ENCODE measurements around the gene GLYATL3.

The GLYATL3 gene

DNA sequence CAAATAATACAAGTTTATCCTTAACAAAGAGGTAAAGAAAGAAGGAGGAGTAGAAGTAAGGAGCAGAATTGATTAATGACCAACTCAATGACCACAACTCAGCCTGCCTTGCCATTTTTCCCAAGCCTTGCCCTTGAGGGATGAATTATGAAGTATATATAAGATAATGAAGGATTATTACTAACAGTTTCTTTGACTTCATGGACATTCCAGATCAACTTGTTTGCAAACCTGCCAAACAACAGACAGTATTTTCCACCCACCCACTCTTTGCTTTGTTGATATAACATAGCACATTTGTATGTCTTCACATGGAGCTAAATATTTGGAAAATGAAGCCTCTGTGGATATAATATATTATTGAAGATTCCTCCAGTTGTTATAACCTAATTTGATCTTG lies 40.9 kb downstream of the GLYATL3 start:
- Histone ChIP-seq H3K27me3 (ENCODE audit: control insufficient read depth, insufficient read depth, low read length) (no peaks in the 10 kb centered on the region), H3K9ac (ENCODE audit: low read length) (no peak overlapping the region), H3K4me1 (ENCODE audit: control insufficient read depth, insufficient read depth, low read length) (no peaks in the 10 kb centered on the region), H3K36me3 (ENCODE audit: control insufficient read depth, insufficient read depth, low read length) (no peaks in the 10 kb centered on the region), H3K27ac (ENCODE audit: low read depth, low read length) (no peak overlapping the region), H3K4me3 (ENCODE audit: low read length) (no peak overlapping the region)

GRCh38 chr6:49541210-49541724 lies 41.5 kb downstream of the GLYATL3 start:
- Histone ChIP-seq H3K4me3 (ENCODE audit: low read length) (no peak overlapping the region), H3K9ac (ENCODE audit: low read length) (no peak overlapping the region), H3K36me3 (ENCODE audit: control insufficient read depth, insufficient read depth, low read length) (no peaks in the 10 kb centered on the region), H3K27ac (ENCODE audit: low read depth, low read length) (no peak overlapping the region), H3K27me3 (ENCODE audit: control insufficient read depth, insufficient read depth, low read length) (no peaks in the 10 kb centered on the region), H3K4me1 (ENCODE audit: control insufficient read depth, insufficient read depth, low read length) (no peaks in the 10 kb centered on the region)

- Histone ChIP-seq H3K4me3 (ENCODE audit: low read length) (no peak overlapping the region), H3K27me3 (ENCODE audit: control insufficient read depth, insufficient read depth, low read length) (no peaks in the 10 kb centered on the region), H3K9ac (ENCODE audit: low read length) (no peak overlapping the region), H3K27ac (ENCODE audit: low read depth, low read length) (no peak overlapping the region), H3K36me3 (ENCODE audit: control insufficient read depth, insufficient read depth, low read length) (no peaks in the 10 kb centered on the region), H3K4me1 (ENCODE audit: control insufficient read depth, insufficient read depth, low read length) (no peaks in the 10 kb centered on the region)
These were observed 42.2 kb downstream of the GLYATL3 start for GRCh38 chr6:49541936-49542335.

- Histone ChIP-seq H3K4me1 (ENCODE audit: control insufficient read depth, insufficient read depth, low read length) (no peaks in the 10 kb centered on the region), H3K4me3 (ENCODE audit: low read length) (no peak overlapping the region), H3K9ac (ENCODE audit: low read length) (no peak overlapping the region), H3K36me3 (ENCODE audit: control insufficient read depth, insufficient read depth, low read length) (no peaks in the 10 kb centered on the region), H3K27ac (ENCODE audit: low read depth, low read length) (no peak overlapping the region), H3K27me3 (ENCODE audit: control insufficient read depth, insufficient read depth, low read length) (no peaks in the 10 kb centered on the region)
These were observed 43.5 kb downstream of the GLYATL3 start for GRCh38 chr6:49543087-49543858.

- no peaks in the 10 kb centered on the region for H3K27me3 ChIP-seq (ENCODE audit: control insufficient read depth, insufficient read depth, low read length)
- no peaks in the 10 kb centered on the region for H3K4me1 ChIP-seq (ENCODE audit: control insufficient read depth, insufficient read depth, low read length)
- H3K9ac ChIP-seq (ENCODE audit: low read length): no peak overlapping the region
- H3K36me3 ChIP-seq (ENCODE audit: control insufficient read depth, insufficient read depth, low read length): no peaks in the 10 kb centered on the region
- H3K4me3 ChIP-seq (ENCODE audit: low read length): no peak overlapping the region
- no peak overlapping the region for H3K27ac ChIP-seq (ENCODE audit: low read depth, low read length)
These were observed 46.6 kb downstream of the GLYATL3 start for GRCh38 chr6:49546331-49546730.

GRCh38 chr6:49548613-49549304 lies 49.0 kb downstream of the GLYATL3 start:
- Histone ChIP-seq H3K36me3 (ENCODE audit: control insufficient read depth, insufficient read depth, low read length) (no peaks in the 10 kb centered on the region), H3K9ac (ENCODE audit: low read length) (no peak overlapping the region), H3K27ac (ENCODE audit: low read depth, low read length) (no peak overlapping the region), H3K27me3 (ENCODE audit: control insufficient read depth, insufficient read depth, low read length) (no peaks in the 10 kb centered on the region), H3K4me1 (ENCODE audit: control insufficient read depth, insufficient read depth, low read length) (no peaks in the 10 kb centered on the region), H3K4me3 (ENCODE audit: low read length) (no peak overlapping the region)

DNA sequence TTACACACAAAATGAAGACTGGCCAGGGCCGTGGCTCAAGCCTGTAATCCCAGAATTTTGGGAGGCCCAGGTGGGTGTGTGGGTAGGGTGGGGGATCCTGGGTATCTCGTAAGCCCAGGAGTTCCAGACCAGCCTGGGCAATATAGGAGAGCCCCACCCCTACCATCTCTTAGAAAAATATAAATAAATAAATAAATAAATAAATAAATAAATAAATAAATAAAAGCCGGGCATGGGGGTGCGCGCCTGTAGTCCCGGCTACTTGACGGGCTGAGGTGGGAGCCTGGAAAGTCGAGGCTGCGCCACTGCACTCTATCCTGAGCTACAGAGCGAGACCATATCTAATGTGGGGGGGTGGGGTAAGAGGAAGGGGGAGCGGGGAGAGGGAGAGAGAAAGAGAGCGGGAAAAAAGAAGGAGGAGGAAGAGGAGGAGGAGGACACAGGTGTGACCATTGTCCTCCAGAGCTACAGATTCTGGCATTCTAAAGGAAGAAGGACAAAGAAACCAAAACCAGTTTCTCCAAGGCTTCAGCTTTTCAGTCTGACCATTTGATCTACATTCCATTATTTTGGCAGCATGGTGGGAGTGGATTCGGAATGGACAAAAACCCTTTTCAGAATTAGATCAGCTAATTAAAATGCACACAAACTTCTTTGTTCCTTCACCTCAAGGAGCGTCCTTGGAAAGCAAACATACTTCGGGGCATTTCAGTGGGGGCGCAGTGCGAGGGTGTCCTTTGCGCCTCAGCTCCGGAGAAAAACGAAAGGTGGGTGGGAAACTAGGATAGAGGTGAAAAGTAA lies 50.2 kb downstream of the GLYATL3 start:
- Histone ChIP-seq H3K27ac (ENCODE audit: low read depth, low read length) (no peak overlapping the region), H3K27me3 (ENCODE audit: control insufficient read depth, insufficient read depth, low read length) (no peaks in the 10 kb centered on the region), H3K36me3 (ENCODE audit: control insufficient read depth, insufficient read depth, low read length) (no peaks in the 10 kb centered on the region), H3K4me3 (ENCODE audit: low read length) (peak overlapping the region; percentile 68), H3K9ac (ENCODE audit: low read length) (no peak overlapping the region), H3K4me1 (ENCODE audit: control insufficient read depth, insufficient read depth, low read length) (no peaks in the 10 kb centered on the region)

GRCh38 chr6:49550492-49551077 lies 50.9 kb downstream of the GLYATL3 start, which contains the start of gene C6orf141:
TSS of gene C6orf141 (plus strand) at chr6:49550668. CDS start at chr6:49550793, 125 bp downstream.
- no peaks in the 10 kb centered on the region for H3K36me3 ChIP-seq (ENCODE audit: control insufficient read depth, insufficient read depth, low read length)
- no peak within 1 kb of the TSS for H3K27ac ChIP-seq (ENCODE audit: low read depth, low read length)
- no peak within 1 kb of the TSS for H3K9ac ChIP-seq (ENCODE audit: low read length)
- H3K27me3 ChIP-seq (ENCODE audit: control insufficient read depth, insufficient read depth, low read length): no peaks in the 10 kb centered on the region
- H3K4me3 ChIP-seq (ENCODE audit: low read length): peak within 1 kb of the TSS; percentile 68
- no peaks in the 10 kb centered on the region for H3K4me1 ChIP-seq (ENCODE audit: control insufficient read depth, insufficient read depth, low read length)

DNA sequence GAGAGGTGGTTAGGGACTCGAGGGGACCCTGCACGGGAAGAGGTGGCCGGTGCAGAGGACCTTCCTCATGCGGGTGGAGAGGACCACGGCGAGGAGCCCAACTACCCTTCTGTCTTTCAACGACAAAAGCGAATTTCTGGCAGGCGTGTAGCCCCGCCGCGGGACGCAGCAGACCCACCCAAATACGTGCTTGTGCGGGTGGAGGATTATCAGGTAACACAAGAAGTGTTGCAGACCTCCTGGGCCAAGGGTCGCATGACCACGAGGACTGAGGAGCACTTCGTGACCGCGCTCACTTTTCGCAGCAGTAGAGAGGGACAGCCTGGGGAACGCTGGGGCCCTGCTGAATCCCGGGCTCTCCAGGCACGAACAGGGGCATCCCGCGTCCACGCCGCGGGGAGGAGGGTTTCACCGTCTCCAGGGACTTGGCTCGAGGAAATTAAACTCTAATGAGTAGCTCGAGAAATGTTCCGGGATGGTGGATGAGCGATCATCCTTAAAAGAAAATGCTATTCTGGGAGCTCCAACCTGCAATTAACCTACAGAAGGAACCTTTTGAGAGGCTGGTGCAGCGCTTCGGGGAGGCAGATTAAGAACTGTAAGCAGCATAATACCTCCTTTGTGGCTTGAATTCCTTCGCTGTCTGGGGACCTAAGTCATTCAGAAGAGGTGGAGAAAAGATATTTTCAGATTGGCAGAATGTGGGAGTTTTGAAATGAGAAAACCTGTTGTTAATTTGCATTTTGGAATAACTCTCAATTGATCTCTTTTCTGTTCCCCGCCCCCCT lies 51.5 kb downstream of the GLYATL3 start:
- no peak overlapping the region for H3K9ac ChIP-seq (ENCODE audit: low read length)
- H3K36me3 ChIP-seq (ENCODE audit: control insufficient read depth, insufficient read depth, low read length): no peaks in the 10 kb centered on the region
- H3K4me3 ChIP-seq (ENCODE audit: low read length): peak overlapping the region; percentile 68
- H3K27ac ChIP-seq (ENCODE audit: low read depth, low read length): no peak overlapping the region
- H3K27me3 ChIP-seq (ENCODE audit: control insufficient read depth, insufficient read depth, low read length): no peaks in the 10 kb centered on the region
- no peaks in the 10 kb centered on the region for H3K4me1 ChIP-seq (ENCODE audit: control insufficient read depth, insufficient read depth, low read length)

GRCh38 chr6:49551866-49552129 lies 52.1 kb downstream of the GLYATL3 start:
- no peaks in the 10 kb centered on the region for H3K27me3 ChIP-seq (ENCODE audit: control insufficient read depth, insufficient read depth, low read length)
- no peak overlapping the region for H3K27ac ChIP-seq (ENCODE audit: low read depth, low read length)
- H3K9ac ChIP-seq (ENCODE audit: low read length): no peak overlapping the region
- no peaks in the 10 kb centered on the region for H3K4me1 ChIP-seq (ENCODE audit: control insufficient read depth, insufficient read depth, low read length)
- peak overlapping the region; percentile 68 for H3K4me3 ChIP-seq (ENCODE audit: low read length)
- no peaks in the 10 kb centered on the region for H3K36me3 ChIP-seq (ENCODE audit: control insufficient read depth, insufficient read depth, low read length)

DNA sequence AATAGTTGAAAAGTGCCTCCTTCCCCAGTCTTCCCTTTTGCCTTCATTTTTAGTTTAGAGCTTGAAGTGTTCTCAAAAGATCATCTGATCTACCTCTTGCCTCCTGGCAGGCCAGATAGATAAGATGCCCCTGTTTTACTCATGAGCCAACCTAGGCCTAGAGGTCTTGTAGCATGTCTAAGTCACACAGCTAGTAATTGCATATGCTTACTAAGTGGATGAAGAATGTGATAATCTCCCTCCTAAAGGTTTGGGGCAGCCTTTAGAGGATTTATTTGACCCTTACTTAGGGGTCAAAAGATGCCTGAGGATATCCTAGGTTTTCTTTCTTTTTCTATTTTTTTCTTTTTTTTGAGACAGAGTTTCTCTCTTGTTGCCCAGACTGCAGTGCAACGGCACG lies 52.9 kb downstream of the GLYATL3 start:
- H3K4me3 ChIP-seq (ENCODE audit: low read length): no peak overlapping the region
- H3K27ac ChIP-seq (ENCODE audit: low read depth, low read length): no peak overlapping the region
- H3K36me3 ChIP-seq (ENCODE audit: control insufficient read depth, insufficient read depth, low read length): no peaks in the 10 kb centered on the region
- no peaks in the 10 kb centered on the region for H3K4me1 ChIP-seq (ENCODE audit: control insufficient read depth, insufficient read depth, low read length)
- H3K9ac ChIP-seq (ENCODE audit: low read length): no peak overlapping the region
- no peaks in the 10 kb centered on the region for H3K27me3 ChIP-seq (ENCODE audit: control insufficient read depth, insufficient read depth, low read length)

All from rectal smooth muscle tissue (tissue), 1 donor.